OCI-LY1 (cell line): ENCODE data around the gene DHRSX.
"Not testable (repeated sequence)": the region's sequence is repeated elsewhere in the genome, so short reads cannot be mapped to it uniquely, and the experiment has no call there.

ENCODE experiments used
- EZH2 ChIP-seq: fragments of 200-600 bp; sonication (generic), shearing (Covaris generic); IDR thresholded peaks from 2 replicates; pipeline ENCODE4 v1.8.0; 2017; ENCODE audit warnings: borderline replicate concordance, mixed run types, mild to moderate bottlenecking, antibody characterized with exemption, low read length, moderate library complexity, mixed read lengths
- TF ChIP-seq, protein P1 (sequence below): fragments of 200-600 bp; sonication (generic), shearing (Covaris generic); IDR thresholded peaks from 2 replicates; pipeline ENCODE4 v1.5.1; 2017; ENCODE audit warnings: mild to moderate bottlenecking, antibody characterized with exemption, low read length, moderate library complexity, mixed read lengths

DNA sequence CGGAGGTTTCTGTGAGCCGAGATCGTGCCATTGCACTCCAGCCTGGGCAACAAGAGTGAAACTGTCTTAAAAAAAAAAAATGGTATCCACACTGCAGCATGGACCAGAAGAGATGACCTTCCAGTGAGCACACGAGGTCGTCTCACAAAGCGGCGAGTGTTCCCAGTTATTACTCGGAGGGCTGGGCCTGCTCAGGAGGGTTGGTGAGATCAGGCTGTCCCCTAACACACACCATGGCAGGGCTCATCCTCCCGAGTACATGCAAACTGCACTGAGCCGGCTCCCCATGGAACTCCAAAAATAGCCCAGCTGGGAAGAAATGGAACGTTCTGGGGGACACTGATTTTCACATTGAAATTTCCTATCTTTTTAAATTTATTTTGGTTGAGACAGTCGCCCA, 19.2 kb downstream of the DHRSX start:
- TF ChIP-seq, protein P1, sequence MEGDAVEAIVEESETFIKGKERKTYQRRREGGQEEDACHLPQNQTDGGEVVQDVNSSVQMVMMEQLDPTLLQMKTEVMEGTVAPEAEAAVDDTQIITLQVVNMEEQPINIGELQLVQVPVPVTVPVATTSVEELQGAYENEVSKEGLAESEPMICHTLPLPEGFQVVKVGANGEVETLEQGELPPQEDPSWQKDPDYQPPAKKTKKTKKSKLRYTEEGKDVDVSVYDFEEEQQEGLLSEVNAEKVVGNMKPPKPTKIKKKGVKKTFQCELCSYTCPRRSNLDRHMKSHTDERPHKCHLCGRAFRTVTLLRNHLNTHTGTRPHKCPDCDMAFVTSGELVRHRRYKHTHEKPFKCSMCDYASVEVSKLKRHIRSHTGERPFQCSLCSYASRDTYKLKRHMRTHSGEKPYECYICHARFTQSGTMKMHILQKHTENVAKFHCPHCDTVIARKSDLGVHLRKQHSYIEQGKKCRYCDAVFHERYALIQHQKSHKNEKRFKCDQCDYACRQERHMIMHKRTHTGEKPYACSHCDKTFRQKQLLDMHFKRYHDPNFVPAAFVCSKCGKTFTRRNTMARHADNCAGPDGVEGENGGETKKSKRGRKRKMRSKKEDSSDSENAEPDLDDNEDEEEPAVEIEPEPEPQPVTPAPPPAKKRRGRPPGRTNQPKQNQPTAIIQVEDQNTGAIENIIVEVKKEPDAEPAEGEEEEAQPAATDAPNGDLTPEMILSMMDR, result not testable (repeated sequence)
- not testable (repeated sequence) for TF ChIP-seq EZH2
